Esophagus squamous epithelium (tissue), 4 donors: ENCODE results near the gene HCFC2.

Experiments
- CTCF ChIP-seq, 6 experiments: fragments of 450-650 bp in 4 of 6; fragments of 200-600 bp in 2 of 6; sonication (generic) in 2 of 6; IDR thresholded peaks; one replicate each; pipeline ENCODE4 v1.5.1; 2016 to 2019; ENCODE audit warnings: antibody characterized with exemption in 6 of 6, mild to moderate bottlenecking in 4 of 6, moderate library complexity in 4 of 6
- POLR2A ChIP-seq, 4 donors: fragments of 450-650 bp; IDR thresholded peaks; one replicate each; pipeline ENCODE4 v1.6.1; 2017; ENCODE audit warnings: antibody characterized with exemption in 4 of 4, mild to moderate bottlenecking in 4 of 4, moderate library complexity in 3 of 4

- TF ChIP-seq CTCF (IDR thresholded peaks at IDR 0.05): no peak
- TF ChIP-seq POLR2A (IDR thresholded peaks at IDR 0.05): no peak
Observed at GRCh38 chr12:104136577-104136976, 72.2 kb downstream of the HCFC2 start.
